Ectodermal cell (in vitro differentiated cells): ENCODE data around the gene MYO7A.

Experiments
- H3K27ac ChIP-seq: 2 replicates; pipeline ENCODE4 v1.7.0; 2013; ENCODE audit warnings: mild to moderate bottlenecking, low read depth, low read length; ENCODE audit not compliant: insufficient read depth, poor library complexity, severe bottlenecking
- H3K27me3 ChIP-seq: 2 replicates; pipeline ENCODE4 v1.7.0; 2013; ENCODE audit warnings: mild to moderate bottlenecking, low read length; ENCODE audit not compliant: insufficient read depth, control insufficient read depth, poor library complexity, severe bottlenecking
- H3K36me3 ChIP-seq: one replicate; pipeline ENCODE4 v1.7.0; 2013; ENCODE audit warnings: low read length; ENCODE audit not compliant: control insufficient read depth, insufficient read depth
- H3K4me1 ChIP-seq: one replicate; pipeline ENCODE4 v1.7.0; 2013; ENCODE audit warnings: low read length; ENCODE audit not compliant: control insufficient read depth, insufficient read depth
- H3K4me3 ChIP-seq: 2 replicates; pipeline ENCODE4 v1.7.0; 2013; ENCODE audit warnings: low read depth, low read length, control low read depth; ENCODE audit not compliant: insufficient read depth
- H3K9me3 ChIP-seq: 2 replicates; pipeline ENCODE4 v1.7.0; 2013; ENCODE audit warnings: mild to moderate bottlenecking, low read length, moderate library complexity; ENCODE audit not compliant: control insufficient read depth
- WGBS, 2 experiments: methylation state at CpG; one replicate each; pipeline ENCODE4 v1.1.7; 2013; ENCODE audit warnings: missing lambda C conversion rate in 2 of 2; 5-methylcytosine and 5-hydroxymethylcytosine counted together

MYO7A gene

GRCh38 chr11:77250881-77251640, 123.0 kb downstream of the MYO7A start:
- no peak overlapping the region for H3K27ac ChIP-seq
- H3K4me1 ChIP-seq, result no peaks in the 10 kb centered on the region
- no peak overlapping the region for H3K4me3 ChIP-seq
- no peaks in the 10 kb centered on the region for H3K27me3 ChIP-seq
- H3K36me3 ChIP-seq, result no peaks in the 10 kb centered on the region
- WGBS, 2 experiments, result 87 to 90% methylated on average over 1 of the region's 1 CpG
- no peaks in the 10 kb centered on the region for H3K9me3 ChIP-seq

GRCh38 chr11:77252555-77253270, 124.7 kb downstream of the MYO7A start:
- Histone ChIP-seq H3K4me1 (no peaks in the 10 kb centered on the region), H3K4me3 (no peak overlapping the region), H3K9me3 (no peaks in the 10 kb centered on the region), H3K27ac (no peak overlapping the region), H3K27me3 (no peaks in the 10 kb centered on the region), H3K36me3 (no peaks in the 10 kb centered on the region)
- 93 to 98% methylated on average over 3 of the region's 3 CpGs for WGBS, 2 experiments

GRCh38 chr11:77253690-77254089, 125.6 kb downstream of the MYO7A start:
- H3K9me3 ChIP-seq, result no peaks in the 10 kb centered on the region
- H3K27me3 ChIP-seq, result no peaks in the 10 kb centered on the region
- H3K4me3 ChIP-seq, result no peak overlapping the region
- H3K36me3 ChIP-seq, result no peaks in the 10 kb centered on the region
- WGBS, 2 experiments, result 89 to 100% methylated on average over 1 of the region's 1 CpG
- no peak overlapping the region for H3K27ac ChIP-seq
- H3K4me1 ChIP-seq, result no peaks in the 10 kb centered on the region

DNA sequence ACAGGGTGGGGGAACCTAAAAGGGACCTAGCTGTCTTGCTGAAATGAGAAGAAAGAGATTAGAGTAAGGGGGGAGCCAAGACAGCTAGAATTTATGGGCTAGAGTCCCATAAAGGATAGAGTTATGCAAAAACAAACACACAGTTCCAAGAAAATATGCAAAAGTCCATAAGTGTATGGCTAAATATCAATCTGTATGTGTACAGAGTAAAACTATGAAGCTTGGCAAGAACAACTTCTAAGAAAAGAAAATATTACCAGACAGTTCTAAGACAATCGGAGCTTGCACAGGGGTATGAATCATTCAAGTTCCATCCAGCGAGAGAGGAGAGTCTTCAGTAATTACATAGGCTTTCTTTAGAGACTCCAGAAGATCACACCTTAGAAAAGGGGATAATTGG, 131.6 kb downstream of the MYO7A start:
- H3K27me3 ChIP-seq, result no peaks in the 10 kb centered on the region
- no peaks in the 10 kb centered on the region for H3K4me1 ChIP-seq

GRCh38 chr11:77262803-77263202, 134.8 kb downstream of the MYO7A start:
- H3K4me3 ChIP-seq, result no peak overlapping the region
- no peaks in the 10 kb centered on the region for H3K36me3 ChIP-seq
- H3K4me1 ChIP-seq, result no peaks in the 10 kb centered on the region
- H3K27me3 ChIP-seq, result no peaks in the 10 kb centered on the region
- H3K9me3 ChIP-seq, result no peaks in the 10 kb centered on the region
- H3K27ac ChIP-seq, result no peak overlapping the region

More for the DNA sequence above, 131.6 kb downstream of the MYO7A start:
- no peaks in the 10 kb centered on the region for H3K36me3 ChIP-seq
- 95 to 97% methylated on average over 2 of the region's 2 CpGs for WGBS, 2 experiments
- no peak overlapping the region for H3K27ac ChIP-seq
- no peaks in the 10 kb centered on the region for H3K9me3 ChIP-seq
- no peak overlapping the region for H3K4me3 ChIP-seq
